HT-29 (cell line): ENCODE results near the gene PDE10A. TPM values are rescaled to one million over a fixed set of nuclear protein-coding genes. Genes with fewer than 3 reads are reported as not detected.
A peak's percentile ranks its signal among the peaks of the same experiment; 100 is the strongest.
"Not testable (repeated sequence)": the region's sequence is repeated elsewhere in the genome, so short reads cannot be mapped to it uniquely, and the experiment has no call there.

ENCODE experiments used
- DNase-seq: peaks from one replicate; pipeline ENCODE4 v3.0.0-alpha.2; 2015; ENCODE audit warnings: low spot score
- total RNA-seq: library from RNA; depleted of rRNA; stranded (reverse); fragments of >200 nt; shearing (Covaris generic); gene quantifications from 2 replicates; pipeline ENCODE4 v1.2.3, GENCODE V29; 2014

PDE10A gene
- total RNA-seq, 1 experiment from 2014 or later: 16.9 TPM

- DNase-seq: no peak
These were observed 35.7 kb downstream of the PDE10A start for GRCh38 chr6:165627366-165627765.

- DNase-seq: no peak
These were observed 36.3 kb downstream of the PDE10A start for GRCh38 chr6:165626711-165627110.

DNA sequence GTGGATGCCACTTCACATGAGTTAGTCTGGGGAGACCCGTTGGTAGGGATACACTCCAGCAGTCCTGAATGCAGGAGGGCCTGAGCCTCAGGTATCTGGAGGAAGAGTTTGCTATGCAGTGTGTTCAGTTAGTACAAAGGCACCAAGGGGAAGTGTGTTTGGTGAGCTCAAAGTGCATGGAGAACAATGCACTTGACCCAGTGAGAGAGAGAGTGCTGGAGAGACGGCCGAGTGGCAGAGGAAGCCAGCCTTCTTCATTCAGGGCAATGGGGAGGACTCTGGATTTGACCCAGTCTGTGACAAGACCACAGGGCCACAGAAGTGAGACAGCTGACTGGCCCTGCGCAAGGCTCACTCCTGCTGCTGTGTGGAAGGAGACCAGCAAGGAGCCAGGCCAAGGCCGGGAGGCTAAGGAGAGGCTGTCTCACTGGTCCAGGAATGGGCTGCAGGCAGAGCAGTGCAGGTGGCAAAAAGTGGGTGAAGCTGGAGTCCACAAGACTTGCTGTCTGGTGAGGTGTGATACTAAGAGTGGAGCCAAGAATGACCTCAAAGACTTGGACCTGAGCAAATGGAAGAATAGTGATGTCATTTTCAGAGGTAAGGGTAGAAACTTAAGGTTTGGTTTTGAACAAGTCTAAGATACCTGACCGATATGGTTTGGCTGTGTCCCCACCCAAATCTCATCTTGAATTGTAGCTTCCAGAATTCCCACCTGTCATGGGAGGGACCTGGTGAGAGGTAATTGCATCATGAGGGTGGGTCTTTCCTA, 38.0 kb downstream of the PDE10A start:
- DNase-seq: no peak

DNA sequence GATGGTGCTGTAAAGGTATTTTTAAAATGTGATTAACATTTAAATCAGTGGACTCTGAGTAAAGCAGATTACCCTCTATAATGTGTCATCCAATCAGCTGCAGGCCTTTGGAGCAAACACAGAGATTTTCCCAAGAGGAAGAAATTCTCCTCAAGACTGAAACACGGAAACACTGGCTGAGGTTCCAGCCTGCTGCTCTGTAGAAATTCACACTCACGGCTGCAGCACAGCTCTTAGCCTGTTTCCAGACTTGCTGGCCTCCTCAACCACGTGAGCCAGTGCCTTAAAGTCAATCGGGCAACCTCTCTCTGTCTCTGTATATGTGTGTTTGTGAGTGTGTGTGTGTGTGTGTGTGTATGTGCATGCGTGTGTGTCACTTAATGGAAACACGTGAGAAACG, 41.1 kb downstream of the PDE10A start:
- DNase-seq: no peak

- not testable (repeated sequence) for DNase-seq
These were observed 44.1 kb downstream of the PDE10A start for GRCh38 chr6:165618891-165619290.

- no peak for DNase-seq
These were observed 44.8 kb downstream of the PDE10A start for GRCh38 chr6:165618241-165618640.

DNA sequence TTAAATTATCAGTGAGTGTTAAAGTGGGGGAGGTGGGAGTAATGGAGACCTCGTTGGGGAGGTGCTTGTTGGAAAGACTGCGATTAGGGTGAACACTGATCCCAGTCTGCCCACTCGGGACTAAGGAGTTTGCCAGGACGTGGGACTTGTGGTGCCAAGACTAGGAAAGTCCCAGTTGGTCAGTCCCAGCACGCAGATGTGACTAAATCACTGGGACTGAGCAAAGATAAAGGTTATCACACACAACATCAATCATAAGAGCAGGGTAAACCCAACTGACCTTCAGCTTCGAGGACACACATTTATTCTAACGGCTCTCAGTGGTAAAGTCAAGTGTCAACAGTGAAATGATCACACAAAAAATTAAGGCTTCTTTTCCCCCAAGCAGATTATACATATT, 45.5 kb downstream of the PDE10A start:
- no peak for DNase-seq

DNA sequence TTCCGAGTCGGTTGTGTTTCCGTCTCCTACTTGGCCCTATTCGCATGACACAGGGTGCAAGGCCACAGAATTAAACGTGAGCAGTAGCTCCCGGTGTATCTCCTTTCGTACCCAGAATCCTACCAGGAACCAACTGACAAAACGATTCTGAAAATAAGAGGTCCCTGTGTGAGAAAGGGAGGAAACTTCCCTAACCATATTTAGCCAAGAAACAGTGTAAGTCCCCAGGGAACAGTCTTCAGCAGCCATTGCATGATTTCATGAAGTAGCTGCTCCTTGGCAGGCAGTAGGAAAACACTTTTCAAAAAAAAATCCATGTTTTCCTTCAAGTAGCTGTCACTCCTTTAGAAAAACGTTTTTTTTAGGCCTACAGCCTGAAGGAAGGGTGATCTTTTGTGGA, 46.9 kb downstream of the PDE10A start:
- no peak for DNase-seq

GRCh38 chr6:165615636-165616035, 47.4 kb downstream of the PDE10A start:
- no peak for DNase-seq

DNA sequence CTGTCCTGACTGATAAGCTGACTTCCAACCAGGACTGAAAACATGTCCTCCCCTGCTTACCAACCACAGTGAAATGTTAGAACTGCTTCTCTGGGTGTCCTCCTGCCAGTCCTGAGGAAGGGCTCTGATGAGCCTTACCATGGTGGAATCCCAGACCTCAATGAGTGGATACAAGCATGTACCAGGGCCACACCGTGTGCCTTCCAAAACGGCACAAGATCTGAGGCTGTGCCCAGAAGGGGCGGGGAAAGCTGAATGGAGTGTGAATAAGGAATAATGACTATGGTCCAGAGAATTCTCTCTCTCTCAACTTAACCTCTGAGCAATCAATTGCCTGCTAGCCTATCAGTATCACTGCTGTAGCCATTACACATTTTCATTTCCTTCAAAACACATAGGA, 51.7 kb downstream of the PDE10A start:
- DNase-seq: no peak

DNA sequence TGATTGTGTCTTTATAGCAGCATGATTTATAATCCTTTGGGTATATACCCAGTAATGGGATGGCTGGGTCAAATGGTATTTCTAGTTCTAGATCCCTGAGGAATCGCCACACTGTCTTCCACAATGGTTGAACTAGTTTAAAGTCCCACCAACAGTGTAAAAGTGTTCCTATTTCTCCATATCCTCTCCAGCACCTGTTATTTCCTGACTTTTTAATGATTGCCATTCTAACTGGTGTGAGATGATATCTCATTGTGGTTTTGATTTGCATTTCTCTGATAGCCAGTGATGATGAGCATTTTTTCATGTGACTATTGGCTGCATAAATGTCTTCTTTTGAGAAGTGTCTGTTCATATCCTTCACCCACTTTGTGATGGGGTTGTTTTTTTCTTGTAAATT, 54.5 kb downstream of the PDE10A start:
- DNase-seq: not testable (repeated sequence)

DNA sequence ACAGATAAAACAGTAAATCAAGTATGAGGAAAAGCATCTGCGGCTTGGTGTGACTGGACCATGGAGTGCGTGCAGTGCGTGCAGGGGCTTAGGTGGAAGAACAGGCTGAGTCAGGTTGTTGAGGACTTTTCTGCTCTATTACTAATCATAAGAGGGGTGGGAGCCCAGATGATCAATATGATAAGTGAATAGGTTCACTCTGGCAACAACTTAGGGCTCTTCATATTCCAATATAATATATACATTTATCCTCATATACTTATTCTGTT, 56.4 kb downstream of the PDE10A start:
- no peak for DNase-seq

- DNase-seq: peak; percentile 85
These were observed 56.9 kb downstream of the PDE10A start for GRCh38 chr6:165605901-165606739.

- DNase-seq: no peak
These were observed 57.7 kb downstream of the PDE10A start for GRCh38 chr6:165605182-165605875.

DNA sequence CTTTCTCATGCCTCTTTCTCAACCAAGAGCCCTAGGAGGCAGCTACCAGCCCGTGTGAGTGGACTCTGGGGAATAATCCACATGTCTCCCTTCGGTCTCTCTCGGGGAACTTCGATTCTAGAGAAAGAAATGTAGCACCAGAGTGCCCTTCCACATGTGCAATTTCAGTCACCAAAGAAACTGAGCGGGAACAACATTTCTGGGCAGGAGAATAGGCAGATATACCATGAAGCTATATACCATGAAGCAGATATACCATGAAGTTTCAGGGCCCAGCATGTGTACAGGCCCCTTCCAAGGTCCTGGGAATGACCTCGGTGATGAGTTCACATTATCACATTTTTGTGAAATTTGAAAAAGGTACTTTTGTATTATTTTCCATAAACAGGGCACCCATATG, 60.8 kb downstream of the PDE10A start:
- no peak for DNase-seq

GRCh38 chr6:165600606-165601005, 62.4 kb downstream of the PDE10A start:
- no peak for DNase-seq

DNA sequence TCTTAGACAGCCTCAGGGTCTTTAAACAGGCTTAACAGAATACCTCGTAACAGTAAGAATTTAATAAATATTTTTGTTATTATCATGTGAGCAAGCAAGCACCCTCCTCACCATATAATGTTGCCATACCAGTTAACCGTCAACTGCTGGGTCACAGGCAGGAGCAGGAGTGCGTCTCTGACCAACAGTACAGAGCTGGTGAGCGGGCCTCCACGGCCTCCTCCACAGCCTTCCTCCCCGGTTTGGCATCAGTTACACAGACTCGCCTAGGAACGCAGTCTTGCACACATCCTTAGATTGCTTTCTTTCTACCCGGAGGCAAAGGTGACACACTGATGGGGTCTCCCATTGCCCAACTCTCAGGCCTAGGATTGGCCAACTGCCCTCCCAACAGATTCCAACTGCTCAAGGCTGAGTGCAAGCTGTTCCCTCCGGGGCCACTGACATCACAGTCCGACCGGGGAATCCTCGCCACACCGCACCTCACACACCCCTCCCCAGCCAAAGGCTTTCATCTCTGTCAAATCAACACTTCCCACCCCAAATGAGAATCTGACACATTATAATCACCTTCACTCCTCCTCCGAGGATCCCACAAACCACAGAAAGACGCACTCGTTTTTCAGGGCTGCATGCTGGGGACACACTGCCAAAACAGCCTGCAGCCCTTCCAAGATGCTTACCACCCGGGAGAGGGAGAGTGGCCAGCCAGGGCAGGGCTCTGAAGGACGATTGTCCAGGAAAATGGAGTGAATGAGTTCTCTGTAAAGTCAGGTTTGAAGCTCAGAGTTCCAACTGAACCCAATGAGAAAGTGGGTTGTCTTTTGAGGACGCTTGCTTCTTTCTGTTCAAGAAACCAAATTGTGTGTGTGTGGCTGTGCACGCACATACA, 63.2 kb downstream of the PDE10A start:
- no peak for DNase-seq

- no peak for DNase-seq
These were observed 63.9 kb downstream of the PDE10A start for GRCh38 chr6:165599121-165599520.

DNA sequence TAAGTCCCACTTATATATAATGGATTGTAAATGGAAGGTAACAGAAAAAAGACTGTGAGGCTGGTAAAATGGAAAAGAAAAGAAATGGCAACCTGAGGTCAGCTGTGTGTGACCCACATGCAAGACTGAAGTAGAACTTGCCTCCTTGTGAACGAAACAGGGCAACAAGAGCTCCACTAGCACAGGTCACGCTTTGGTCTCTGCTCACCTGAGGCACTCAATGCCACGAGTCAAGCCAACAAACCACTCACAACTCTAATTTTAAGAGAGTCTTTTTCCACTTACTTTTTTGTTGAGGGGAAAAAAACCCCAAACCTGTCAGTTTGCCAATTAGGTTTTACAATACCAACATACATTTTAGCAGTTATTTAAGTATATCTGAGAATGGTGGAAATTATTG, 65.2 kb downstream of the PDE10A start:
- no peak for DNase-seq

DNA sequence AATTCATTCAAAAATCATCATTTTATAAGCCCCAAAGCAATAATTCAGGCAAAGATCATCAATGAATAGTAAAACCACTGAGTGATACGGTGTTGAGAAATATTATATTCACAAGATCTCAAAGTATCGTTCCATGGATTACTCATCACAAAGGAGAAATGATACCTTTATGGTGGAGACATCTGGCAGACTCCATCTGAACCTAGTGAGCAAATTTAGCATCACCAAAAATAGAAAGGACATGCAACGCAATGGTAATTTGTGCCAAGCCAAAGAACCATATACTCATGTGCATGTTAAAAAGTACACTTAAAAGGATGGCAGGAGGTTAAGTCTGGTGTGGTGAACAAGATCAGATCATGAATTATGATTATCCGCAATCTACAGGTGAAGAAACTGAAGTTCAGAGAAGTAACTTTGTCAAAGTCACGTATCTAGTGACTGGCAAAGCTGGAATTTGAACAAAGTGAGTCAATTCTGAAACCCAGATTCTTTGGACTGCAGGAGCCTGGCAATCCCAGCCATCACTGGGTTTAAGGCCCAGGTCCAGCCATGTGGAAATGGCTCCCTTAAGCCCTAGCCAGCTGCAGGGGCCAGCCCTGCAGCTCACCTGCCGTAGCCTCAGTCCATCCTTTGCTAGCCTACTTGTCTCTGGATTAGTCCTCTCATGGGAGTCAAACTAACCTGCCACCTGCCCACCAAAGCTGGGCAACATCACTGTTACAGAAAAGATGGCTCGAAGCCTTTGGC, 68.3 kb downstream of the PDE10A start:
- no peak for DNase-seq

DNA sequence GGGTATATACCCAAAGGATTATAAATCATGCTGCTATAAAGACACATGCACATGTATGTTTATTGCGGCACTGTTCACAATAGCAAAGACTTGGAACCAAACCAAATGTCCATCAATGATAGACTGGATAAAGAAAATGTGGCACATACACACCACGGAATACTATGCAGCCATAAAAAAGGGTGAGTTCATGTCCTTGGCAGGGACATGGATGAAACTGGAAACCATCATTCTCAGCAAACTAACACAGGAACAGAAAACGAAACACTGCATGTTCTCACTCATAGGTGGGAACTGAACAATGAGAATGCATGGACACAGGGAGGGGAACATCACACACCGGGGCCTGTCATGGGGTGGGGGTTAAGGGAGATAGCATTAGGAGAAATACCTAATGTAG, 70.1 kb downstream of the PDE10A start:
- DNase-seq: not testable (repeated sequence)
